ENCODE data around the gene LYRM4. TPM values are rescaled to one million over a fixed set of nuclear protein-coding genes. Genes with fewer than 3 reads are reported as not detected.

Gene LYRM4
- total RNA-seq, 1 donor from 2014 or later, result 8.3 TPM

DNA sequence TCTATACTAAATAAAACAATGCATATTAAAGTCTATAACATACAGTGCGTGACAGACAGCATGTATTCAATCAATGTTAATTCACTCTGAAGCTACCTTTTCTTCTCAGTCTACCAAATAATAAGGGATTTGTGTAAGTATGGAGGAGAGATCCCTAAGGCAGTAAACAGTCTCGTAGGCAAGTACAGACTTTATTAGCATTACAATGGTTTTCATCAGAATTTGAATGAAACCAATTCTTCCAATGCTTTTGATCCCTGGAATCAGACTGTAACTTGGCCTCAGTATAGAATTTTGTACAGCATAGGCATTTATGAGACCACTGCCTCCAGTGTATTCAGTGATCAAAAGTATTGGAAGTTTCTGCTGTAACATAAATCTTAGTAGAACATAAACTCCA, 19.5 kb downstream of the LYRM4 start:
- DNase-seq, result no peak

DNA sequence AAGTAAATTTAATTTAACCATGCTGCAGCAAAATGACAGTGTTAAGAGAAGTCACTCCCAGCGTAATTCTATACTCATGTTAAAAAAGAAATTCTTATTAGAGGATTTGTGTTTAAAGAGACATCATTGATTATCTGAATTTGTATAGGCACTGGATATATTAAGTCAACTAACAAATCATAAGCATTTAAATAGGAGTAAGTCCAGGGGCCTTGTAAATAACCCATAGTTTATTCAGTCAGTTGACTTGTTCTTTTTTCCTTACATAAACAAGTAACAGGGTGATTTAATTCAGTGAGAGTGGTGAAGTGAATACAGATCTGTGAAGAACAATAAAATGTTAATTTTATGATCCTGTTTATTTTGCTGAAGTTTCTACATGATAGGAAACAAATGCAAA, 22.4 kb downstream of the LYRM4 start:
- DNase-seq, result no peak

DNA sequence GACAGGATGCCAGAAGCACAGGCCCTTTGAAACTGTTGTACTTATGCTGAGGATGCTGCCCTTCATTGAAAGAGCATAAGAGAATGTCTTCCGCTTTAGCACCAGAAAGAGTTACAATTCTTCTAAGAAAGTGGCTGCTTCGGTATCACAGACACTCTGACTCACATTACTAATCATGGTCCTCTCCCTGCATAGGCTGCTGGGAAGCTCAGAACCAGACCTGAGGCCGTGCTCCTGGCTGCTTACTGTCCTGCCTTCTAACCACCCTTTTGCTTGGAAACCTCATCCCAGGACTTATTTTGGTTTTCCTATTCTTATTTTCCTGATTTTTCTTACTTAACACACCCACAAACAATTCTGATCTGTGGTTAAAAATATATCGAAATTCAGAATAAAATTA, 22.9 kb downstream of the LYRM4 start:
- DNase-seq, result no peak

DNA sequence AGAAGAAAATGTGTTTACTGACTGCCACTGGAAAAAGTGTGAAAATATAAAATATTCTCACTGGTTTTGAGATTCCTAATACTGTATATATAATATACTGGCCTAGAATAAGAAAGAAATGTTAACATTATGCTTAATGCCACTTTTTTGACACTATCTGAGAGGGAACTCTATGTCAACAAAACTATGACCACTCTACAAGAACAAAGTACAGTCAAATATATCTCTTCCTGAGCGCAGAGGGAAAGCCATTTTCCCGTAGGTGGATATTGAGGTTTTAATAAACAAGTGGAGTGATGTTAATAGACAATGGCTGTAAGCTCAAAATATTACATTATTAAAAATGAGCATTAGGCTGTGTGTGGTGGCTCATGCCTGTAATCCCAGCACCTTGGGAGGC, 24.9 kb downstream of the LYRM4 start:
- no peak for DNase-seq

DNA sequence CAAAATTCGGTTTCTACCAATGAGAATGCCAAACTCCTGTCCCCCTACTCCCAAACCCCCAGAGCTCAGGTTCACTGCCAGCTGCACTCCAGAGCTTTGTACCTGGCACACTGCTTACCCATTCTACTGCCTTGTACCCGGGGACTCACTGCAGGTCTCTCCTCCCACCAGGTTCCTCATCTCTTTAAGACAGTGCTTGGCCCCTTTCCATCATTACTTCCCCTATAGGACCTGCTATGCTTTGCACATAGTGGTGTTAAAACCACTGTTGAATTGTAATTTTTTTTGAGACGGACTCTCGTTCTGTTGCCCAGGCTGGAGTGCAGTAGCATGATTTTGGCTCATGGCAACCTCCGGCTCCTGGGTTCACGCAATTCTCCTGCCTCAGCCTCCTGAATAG, 25.9 kb downstream of the LYRM4 start:
- no peak for DNase-seq

DNA sequence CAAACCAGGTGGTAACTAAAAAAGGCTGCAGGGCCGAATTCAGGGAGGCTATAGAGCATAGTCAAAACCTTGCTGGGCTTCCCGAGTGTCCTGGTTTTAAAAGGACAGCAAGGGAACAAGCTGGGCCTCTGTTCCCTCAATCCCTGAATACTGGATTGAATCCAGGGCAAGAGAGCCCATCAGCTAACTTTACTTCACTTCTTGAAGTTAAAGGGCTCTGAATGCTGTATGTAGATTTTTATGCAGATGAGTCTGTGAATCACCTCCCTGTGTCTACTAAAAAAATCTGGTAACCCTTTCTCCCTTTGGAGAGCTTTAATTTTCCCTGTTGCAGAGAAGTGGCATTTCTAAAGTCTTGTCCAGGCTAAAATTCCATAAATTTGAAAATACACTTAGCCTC, 29.5 kb downstream of the LYRM4 start:
- DNase-seq, result no peak

DNA sequence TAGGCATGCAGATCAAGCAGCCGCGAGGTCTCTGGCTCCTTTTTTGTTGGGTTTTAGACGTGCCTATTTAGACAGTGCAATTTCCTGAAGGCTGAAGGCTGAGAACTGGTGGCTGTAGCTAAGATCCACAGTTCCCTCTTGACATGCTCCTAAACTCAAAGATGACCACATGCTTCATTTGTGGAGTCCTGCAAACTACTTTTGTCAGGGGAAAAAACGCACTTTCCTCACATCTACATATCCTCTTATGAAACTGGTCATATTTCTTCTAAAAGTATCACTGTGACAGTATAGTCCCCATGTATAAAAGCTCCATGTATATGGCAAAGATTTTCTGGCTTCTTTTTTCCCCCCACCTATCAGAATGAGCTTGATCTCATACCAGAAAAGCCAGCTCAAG, 30.7 kb downstream of the LYRM4 start:
- DNase-seq, result no peak

DNA sequence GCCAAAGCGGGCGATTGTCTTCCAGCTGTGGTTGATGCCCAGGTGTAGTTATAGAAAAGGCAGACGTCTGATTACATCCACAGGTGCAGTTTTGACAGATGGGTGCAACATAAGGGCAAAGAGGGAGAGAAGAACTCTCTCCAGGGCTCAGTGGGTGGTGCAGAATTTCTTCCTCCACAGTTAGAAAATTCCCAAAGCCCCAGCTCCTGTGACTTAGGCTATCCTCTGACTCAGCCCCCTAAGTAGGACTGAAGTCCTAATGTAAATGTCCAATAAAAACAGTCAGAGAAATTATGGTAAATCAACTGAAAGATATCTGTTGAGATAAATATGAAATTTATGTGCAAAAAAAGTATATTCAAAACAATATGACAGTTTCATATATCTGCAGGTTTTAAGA, 31.4 kb downstream of the LYRM4 start:
- DNase-seq, result no peak

DNA sequence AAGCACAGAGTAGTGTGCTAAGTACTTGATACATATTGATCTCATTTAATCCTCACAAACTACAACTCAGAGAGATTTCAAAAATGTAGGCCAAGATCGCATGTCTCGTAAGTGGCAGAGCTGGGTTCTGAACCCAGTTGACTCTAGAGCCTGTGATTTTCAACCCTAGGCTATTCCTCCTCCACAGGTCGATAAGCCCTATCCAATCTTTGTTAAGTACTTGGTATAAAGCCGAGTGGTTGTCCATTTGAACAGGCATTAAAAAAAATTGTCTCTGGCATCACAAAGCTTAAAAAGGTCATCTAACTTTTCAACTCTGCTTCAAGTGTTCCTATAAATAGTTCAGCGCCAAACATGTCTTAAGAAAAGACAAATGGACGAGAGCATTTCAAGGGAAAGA, 37.4 kb downstream of the LYRM4 start:
- no peak for DNase-seq

DNA sequence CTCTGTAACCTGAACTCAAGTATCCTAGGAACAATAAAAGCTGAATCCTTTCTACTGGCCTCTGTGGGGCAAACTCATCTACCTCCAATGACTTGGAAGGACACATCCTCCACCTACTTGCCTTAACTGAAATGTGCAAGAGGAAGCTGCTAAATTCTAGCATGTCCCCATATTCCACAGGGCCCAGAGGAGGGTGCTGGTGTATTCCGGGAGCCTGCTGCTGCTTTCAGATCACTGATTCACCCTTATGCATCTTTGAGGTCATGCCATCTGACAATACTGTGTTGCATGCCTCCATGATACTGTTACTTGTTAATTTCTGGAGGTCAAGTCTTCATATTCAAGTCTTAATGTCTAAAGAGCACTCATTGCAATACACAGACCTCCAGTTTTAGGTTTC, 40.3 kb downstream of the LYRM4 start:
- no peak for DNase-seq

DNA sequence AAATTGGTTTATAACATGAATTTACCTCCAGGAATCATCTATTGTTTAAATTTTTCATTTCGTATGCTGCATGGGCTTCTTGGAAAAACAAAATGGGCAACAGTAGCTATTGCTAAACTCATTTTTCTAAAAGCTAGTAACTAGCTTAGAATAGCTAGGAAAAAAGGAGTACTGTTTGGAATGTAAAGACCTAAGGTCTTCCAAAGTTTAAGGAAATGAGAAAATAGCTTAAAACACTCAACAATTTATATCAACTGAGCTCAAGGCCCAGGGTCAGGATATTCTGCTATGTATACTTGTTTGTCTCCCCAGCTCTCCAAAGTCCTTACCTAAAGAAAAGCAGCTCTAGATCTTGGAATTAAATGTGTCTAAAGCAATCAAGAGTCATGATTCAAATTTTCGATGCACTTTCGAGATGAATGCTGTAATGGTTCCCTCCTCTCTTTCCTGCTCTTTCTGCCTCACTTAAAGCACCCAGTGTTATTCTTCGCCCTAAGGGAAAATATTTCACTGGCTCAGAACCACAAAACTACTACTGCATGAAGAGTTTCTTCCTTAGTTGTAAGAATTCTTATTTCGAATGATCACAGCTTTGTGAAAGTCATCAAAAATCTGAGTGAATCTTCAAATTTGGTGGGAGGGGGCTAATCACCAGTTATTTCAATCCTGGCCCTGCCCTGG, 41.6 kb downstream of the LYRM4 start:
- no peak for DNase-seq

DNA sequence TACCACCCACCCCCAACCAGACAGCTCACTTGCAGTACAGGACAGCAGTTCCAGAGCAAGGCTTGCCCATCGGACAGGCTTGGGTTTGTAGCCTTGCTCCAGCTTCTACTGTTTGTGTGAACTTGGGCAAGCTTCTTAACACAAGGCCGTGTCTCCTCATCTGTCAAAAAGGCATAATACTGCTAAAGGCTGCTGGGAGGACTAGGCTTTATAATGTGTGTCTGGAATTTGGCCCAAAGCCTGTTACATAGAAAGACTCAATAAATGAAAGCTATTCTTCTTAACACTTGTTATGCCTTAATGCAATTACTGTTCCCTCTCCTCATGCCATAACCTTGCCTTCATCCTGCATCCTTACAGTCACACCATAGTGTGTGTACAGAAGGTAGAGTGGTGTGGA, 43.4 kb downstream of the LYRM4 start:
- DNase-seq, result no peak

DNA sequence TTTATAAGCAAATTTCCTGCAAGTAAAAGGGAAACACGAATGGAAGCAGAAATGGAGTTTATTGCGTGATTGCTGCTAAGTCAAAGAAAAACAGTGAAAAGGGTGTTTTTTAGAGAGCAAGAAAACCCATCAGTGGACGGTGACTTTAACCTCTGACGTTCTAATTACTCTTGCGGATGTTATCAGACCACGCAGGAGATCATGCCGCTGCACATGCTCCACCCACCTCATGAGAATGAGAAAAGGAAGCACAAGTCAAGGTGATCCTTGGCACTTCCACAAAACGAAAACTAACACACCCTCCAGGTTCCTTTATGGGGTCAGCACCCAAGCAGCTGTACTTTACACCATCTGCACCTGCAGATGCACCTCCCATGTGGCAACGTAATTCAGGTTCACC, 45.0 kb downstream of the LYRM4 start:
- DNase-seq, result no peak

DNA sequence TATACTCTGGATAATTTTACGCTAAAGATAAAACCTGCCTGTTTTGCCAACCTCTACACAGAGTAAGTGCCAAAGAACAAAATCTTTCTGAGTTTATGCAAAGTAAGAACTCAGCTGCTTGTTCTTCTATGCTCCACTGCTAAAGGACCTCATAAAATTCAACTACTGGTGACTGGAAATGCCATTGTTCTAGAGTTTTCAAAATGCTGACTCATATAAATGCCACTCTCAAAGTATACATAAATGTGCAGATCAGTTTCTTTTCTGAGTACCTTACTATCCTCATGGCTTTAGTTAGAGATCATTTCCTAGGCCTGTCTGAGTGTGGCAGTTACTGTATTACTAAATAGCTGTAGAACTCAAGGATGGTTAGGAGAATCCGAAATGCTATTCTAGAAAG, 45.6 kb downstream of the LYRM4 start:
- no peak for DNase-seq

DNA sequence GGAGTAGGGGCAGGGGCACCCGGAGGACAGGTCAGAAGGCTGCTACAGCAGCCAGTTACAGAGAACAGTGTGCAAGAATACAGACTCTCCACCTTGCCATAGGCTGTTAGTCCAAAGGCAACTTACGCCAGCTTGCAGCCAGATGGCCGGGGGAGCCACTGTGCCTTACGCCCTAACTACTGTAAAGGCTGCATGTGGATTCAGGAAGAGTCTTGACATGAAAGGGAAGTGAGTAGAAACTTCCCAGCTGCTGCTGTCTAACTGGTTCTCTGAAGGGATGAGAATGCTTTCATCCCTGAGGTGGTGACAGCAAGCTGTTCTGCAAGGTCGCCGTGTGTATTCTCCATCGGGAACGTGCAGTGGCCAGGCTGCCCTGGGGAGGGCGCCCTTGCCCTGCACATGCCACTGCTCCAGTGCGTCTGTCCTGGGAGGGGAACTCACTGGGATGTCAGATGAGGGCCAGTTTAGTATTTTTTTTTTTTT, 46.1 kb downstream of the LYRM4 start:
- DNase-seq, result peak; percentile 45

DNA sequence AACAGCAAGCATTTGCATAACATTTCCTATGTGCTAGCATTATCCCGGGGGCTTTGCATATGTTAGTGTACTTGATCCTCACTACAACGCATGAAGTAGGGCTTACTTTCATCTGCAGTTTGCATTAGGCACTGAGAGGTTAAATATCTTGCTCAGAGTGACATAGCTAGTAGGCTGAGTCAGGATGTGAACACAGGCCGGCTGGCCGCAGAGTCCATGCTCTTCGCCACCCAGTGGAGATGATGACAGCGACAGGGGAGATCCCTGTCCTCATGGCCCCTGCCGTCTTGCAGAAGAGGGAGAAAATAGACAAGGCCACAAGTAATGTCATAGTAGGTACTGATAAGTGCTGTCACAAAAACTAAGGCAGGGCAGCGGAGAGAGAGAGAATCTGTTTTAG, 46.9 kb downstream of the LYRM4 start:
- DNase-seq, result no peak

DNA sequence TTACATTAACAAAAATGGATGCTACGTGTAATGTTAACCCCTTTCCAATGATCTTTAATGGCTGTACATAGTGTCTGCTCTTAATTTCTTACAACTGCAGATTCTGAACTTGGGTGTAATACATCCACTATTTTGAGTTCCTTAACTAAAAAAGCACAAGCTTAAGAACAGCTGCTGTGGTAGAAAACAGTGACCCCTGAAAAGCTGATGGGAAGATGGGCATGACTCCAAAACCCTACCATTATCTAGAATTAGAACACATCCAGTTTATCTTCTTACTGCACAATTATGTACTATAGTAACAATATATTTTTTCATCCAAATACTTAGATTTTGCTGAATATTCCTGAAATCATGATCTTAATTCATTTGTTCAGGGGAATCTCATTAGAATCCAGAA, 49.3 kb downstream of the LYRM4 start:
- no peak for DNase-seq

DNA sequence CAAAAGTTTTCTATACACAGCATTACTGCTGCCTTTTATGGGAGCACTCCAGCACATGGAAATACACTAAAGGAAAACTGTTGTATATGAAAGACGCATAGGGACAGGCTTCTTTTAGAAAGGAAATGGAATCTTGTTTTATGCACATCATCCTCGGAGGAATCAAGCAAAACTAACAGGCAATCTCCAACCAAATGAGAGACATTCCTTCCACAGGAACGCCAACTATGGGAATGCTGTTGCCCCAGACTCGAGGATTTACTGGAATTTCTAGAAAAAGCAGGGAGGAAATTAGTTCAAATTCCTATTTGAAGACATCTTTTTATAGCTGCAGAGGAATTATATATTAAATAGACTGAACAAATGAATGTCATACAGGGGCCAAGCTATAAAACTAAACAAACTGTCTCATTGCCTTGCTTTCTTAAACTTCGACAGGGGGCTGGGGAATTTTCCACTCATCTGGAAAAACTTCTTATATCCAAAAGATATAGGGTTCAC, 52.2 kb downstream of the LYRM4 start:
- DNase-seq, result peak; percentile 46

DNA sequence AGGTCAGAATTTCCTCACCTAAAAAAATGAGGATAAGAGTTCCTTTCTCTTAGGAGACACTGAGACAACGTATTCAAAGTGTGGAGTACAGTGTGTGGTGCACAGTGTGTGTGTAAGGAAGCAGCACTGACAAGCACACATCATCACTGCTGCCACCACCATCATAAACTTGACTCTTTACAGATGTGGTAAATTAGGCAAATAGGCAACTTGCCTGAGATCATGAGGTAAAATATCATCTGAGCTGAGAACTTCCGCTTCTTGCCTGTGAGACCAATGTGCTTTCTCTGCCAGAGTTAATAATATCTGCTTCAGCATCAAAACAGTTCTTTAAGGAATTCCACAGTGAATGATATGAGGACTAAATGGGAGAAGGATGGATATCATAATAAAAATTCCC, 52.7 kb downstream of the LYRM4 start:
- no peak for DNase-seq

DNA sequence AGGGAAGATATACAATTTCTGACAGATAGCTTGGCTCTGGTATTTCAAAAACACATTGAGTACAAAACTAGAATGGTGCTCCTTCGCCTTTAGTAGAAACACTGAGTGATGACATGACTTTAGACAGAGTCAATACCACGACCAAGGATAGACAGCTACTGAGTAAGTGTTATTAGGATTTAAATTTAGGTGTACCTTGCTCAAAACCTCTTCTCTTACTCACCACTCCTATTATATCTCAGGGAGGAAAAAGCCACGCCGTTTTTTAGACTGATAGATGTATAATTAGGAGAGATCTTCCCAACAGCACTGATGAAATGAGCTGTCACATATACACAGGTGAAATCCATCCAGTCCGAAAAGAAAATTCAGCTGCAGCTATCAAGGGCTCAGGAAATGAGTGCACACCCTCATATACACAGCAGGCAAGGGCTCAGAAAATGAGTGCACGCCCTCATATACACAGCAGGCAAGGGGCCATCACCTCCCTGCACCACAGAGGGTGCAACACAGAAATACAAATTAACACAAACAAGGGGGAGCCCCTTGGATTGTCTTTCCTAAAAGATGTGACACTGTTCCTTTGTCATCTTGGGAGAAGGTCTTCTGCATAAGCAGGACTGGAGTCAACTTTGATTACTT, 53.7 kb downstream of the LYRM4 start:
- DNase-seq, result no peak

DNA sequence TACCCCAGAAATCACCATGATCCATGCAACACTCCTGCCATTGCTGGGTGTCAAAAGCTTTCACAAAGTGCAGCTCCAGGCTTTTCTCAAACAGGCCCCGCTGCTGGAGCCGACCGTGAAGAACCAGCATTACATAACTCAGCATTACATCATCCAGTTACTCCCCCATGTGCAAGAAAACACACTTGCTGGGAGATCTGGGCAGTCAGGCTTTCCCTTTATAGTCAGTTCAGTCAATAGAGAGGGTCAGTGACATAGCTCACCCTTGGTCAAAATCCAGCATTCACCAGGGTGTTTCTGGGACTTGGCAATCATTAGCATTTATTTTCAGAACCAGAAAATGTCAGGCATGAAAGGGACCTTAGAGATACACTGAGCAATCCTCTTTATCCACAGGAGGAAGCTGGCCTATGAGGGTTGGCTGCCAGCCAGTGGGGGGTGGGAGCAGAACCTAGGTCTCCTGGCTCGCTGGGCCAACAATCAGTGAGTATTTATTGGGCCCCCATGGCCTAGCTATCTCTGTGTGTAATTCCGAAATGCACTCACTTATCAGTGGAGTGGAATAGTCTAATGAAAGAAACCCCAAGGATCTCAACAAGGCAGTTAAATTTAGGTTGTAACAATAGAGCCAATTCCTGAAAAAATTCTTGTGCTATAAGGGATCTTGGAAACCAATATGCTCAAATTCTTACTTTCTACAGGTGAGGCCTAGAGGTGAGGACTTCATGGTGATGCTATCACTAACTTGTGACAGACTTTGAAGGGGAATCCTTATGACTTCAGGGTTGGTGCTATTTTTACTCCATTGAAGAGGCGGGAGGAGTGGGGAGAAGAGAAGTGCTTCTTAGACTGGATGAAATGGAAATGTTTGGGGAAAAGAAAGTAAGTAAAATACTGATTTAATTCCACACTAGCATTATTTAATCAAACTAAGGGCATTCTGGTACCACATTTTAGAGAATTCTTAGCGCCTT, 54.6 kb downstream of the LYRM4 start:
- DNase-seq, result peak; percentile 71

DNA sequence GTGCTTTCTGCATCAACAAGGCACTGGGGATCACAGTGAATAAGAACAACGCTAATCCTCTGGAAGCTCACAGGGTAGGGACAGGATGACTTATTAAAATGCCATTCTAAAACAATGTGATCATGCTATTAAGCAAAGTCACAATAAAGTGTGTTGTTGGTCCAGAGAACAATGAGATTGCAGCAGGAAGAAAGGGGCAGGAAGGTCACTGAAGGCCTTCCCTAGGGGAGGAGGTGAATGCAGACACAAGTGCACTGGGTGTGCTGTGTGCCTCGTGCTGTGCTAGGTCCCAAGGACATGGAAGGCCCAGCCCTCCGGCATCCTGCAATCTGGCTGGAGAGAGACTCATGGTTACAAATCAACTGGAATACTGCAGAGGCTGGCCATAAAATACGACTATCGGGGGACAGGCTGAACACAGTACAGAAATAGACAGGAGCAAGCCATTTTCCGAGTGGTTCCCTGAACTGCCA, 55.7 kb downstream of the LYRM4 start:
- DNase-seq, result no peak

DNA sequence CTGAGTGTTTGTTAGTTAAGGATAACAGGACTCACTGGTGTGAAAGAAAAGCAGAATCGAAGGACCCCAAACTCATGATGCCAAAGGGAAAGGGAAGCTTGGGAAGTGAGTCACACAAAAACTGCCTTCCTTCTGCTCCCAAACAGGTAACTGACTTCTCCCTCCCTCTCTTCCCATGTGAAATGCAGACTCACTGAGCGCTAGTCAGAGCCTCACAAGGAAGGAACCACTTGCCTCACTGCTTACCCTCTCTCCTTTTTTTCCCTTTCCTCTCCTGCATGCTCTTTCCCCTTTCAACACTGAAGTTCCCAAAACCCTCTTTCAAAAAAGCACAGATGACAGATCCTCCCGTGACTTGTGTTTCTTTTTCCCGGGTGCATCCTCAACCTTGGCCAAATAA, 56.4 kb downstream of the LYRM4 start:
- no peak for DNase-seq

All from tongue (tissue), 2 donors.